Measurements from ENCODE around the gene SLC26A2. TPM values are rescaled to one million over a fixed set of nuclear protein-coding genes. Genes with fewer than 3 reads are reported as not detected.

Gene SLC26A2
- total RNA-seq, 1 donor from 2014 or later, result 15.4 TPM

- TF ChIP-seq CTCF (IDR thresholded peaks at IDR 0.05; ENCODE audit: insufficient read depth, low read length, poor library complexity, severe bottlenecking), result peak; percentile 55
- peak overlapping the region; percentile 77 for H3K4me3 ChIP-seq (ENCODE audit: low read depth, low read length)
- no peaks in the 10 kb centered on the region for H3K36me3 ChIP-seq (ENCODE audit: control insufficient read depth, insufficient read depth, low read length)
- no peaks in the 10 kb centered on the region for H3K27me3 ChIP-seq (ENCODE audit: control insufficient read depth, insufficient read depth, low read length)
- no peak for DNase-seq (ENCODE audit: low read depth)
These were observed 1.4 kb downstream of the SLC26A2 start for GRCh38 chr5:149961957-149962409.

- H3K36me3 ChIP-seq (ENCODE audit: control insufficient read depth, insufficient read depth, low read length), result no peaks in the 10 kb centered on the region
- TF ChIP-seq CTCF (IDR thresholded peaks at IDR 0.05; ENCODE audit: insufficient read depth, low read length, poor library complexity, severe bottlenecking), result no peak
- no peak overlapping the region for H3K4me3 ChIP-seq (ENCODE audit: low read depth, low read length)
- no peak for DNase-seq (ENCODE audit: low read depth)
- H3K27me3 ChIP-seq (ENCODE audit: control insufficient read depth, insufficient read depth, low read length), result no peaks in the 10 kb centered on the region
These were observed 2.2 kb downstream of the SLC26A2 start for GRCh38 chr5:149962601-149963300.

- no peak for TF ChIP-seq CTCF (IDR thresholded peaks at IDR 0.05; ENCODE audit: insufficient read depth, low read length, poor library complexity, severe bottlenecking)
- no peak overlapping the region for H3K4me3 ChIP-seq (ENCODE audit: low read depth, low read length)
- H3K27me3 ChIP-seq (ENCODE audit: control insufficient read depth, insufficient read depth, low read length), result no peaks in the 10 kb centered on the region
- no peaks in the 10 kb centered on the region for H3K36me3 ChIP-seq (ENCODE audit: control insufficient read depth, insufficient read depth, low read length)
- no peak for DNase-seq (ENCODE audit: low read depth)
These were observed 3.2 kb downstream of the SLC26A2 start for GRCh38 chr5:149963729-149964128.

- H3K4me3 ChIP-seq (ENCODE audit: low read depth, low read length), result no peak overlapping the region
- H3K36me3 ChIP-seq (ENCODE audit: control insufficient read depth, insufficient read depth, low read length), result no peaks in the 10 kb centered on the region
- DNase-seq (ENCODE audit: low read depth), result no peak
- no peak for TF ChIP-seq CTCF (IDR thresholded peaks at IDR 0.05; ENCODE audit: insufficient read depth, low read length, poor library complexity, severe bottlenecking)
- no peaks in the 10 kb centered on the region for H3K27me3 ChIP-seq (ENCODE audit: control insufficient read depth, insufficient read depth, low read length)
These were observed 6.4 kb downstream of the SLC26A2 start for GRCh38 chr5:149966946-149967345.

- no peaks in the 10 kb centered on the region for H3K36me3 ChIP-seq (ENCODE audit: control insufficient read depth, insufficient read depth, low read length)
- DNase-seq (ENCODE audit: low read depth), result no peak
- no peaks in the 10 kb centered on the region for H3K27me3 ChIP-seq (ENCODE audit: control insufficient read depth, insufficient read depth, low read length)
- no peak overlapping the region for H3K4me3 ChIP-seq (ENCODE audit: low read depth, low read length)
- no peak for TF ChIP-seq CTCF (IDR thresholded peaks at IDR 0.05; ENCODE audit: insufficient read depth, low read length, poor library complexity, severe bottlenecking)
These were observed 8.8 kb downstream of the SLC26A2 start for GRCh38 chr5:149969181-149969930.

Data from kidney epithelial cell (primary cell).